ENCODE measurements around the gene PRAMEF11. TPM values are rescaled to one million over a fixed set of nuclear protein-coding genes. Genes with fewer than 3 reads are reported as not detected.
"Not testable (repeated sequence)": the region's sequence is repeated elsewhere in the genome, so short reads cannot be mapped to it uniquely, and the experiment has no call there.

PRAMEF11 gene
- total RNA-seq, 1 experiment from 2014 or later: not detected

DNA sequence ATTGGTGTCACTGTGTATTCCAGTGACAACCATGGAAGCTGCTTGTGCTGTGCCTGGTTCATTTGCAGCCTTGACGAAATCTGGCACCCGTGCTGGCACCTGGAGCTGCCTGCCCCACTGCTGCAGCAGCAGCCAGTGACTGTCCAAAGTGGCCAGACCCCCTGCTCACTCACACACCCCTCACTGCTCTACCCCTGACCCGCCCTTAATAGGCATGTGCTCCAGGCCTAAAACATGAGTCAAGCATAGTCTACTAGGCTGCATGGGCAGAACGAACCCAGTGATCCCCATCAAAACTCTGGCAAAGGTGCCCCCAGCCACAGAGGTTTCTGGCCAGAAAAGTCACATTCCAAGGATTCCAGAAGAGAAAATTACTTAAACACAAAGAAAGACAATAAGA, 32.3 kb downstream of the PRAMEF11 start:
- Histone ChIP-seq H2BK120ac (ENCODE audit: low read depth, low read length, poor library complexity, severe bottlenecking) (no peak overlapping the region), H3T11ph (ENCODE audit: low read length) (no peak overlapping the region), H3K14ac (ENCODE audit: insufficient read depth, low read length) (no peak overlapping the region), H4K91ac (ENCODE audit: insufficient read length, low read depth, low read length) (no peak overlapping the region), H3K4me1 (ENCODE audit: insufficient read depth, low read length) (no peaks in the 10 kb centered on the region), H3K23me2 (ENCODE audit: insufficient read length, low read depth, low read length, poor library complexity, severe bottlenecking) (no peaks in the 10 kb centered on the region), H3K9me3 (ENCODE audit: control insufficient read depth, low read depth, low read length) (peaks cover 14% of the 10 kb centered on the region), H3K9ac (ENCODE audit: extremely low read depth, insufficient read length, low read length) (no peak overlapping the region), H2BK12ac (ENCODE audit: insufficient read length, low read depth, low read length) (no peak overlapping the region), H3K23ac (ENCODE audit: insufficient read length, low read depth, low read length) (no peak overlapping the region), H3K79me1 (ENCODE audit: insufficient read depth, low read depth, low read length, poor library complexity, severe bottlenecking) (no peaks in the 10 kb centered on the region), H2AK5ac (ENCODE audit: insufficient read length, low read length) (no peak overlapping the region), H2BK15ac (ENCODE audit: low read depth, low read length) (no peak overlapping the region), H3K4ac (ENCODE audit: low read depth, low read length) (no peak overlapping the region), H2BK5ac (ENCODE audit: insufficient read length, low read length) (no peak overlapping the region), H3K79me2 (ENCODE audit: insufficient read depth, low read length) (no peaks in the 10 kb centered on the region), H3K27ac (ENCODE audit: insufficient read length, low read depth, low read length) (no peak overlapping the region), H2AFZ (ENCODE audit: low read length) (no peak overlapping the region), H2BK20ac (ENCODE audit: low read depth, low read length, poor library complexity, severe bottlenecking) (no peak overlapping the region), H3K56ac (ENCODE audit: insufficient read length, low read depth, low read length) (no peak overlapping the region), H4K20me1 (ENCODE audit: control insufficient read depth, insufficient read depth, insufficient read length) (no peaks in the 10 kb centered on the region), H3K27me3 (ENCODE audit: insufficient read depth, low read length) (no peaks in the 10 kb centered on the region), H3K4me2 (ENCODE audit: insufficient read depth, insufficient read length, low read length) (no peak overlapping the region), H4K5ac (ENCODE audit: insufficient read length, low read depth, low read length) (no peak overlapping the region), H3K18ac (ENCODE audit: insufficient read length, low read depth, low read length) (no peak overlapping the region), H4K8ac (replicated peaks; ENCODE audit: insufficient read length, low read depth, low read length) (no peak overlapping the region)
- no peaks in the 10 kb centered on the region for H3K4me1 Mint-ChIP-seq
- no peak overlapping the region for H3K4me3 Mint-ChIP-seq
- peaks cover 0 to 12% (median 2%) of the 10 kb centered on the region in 3 experiments; a peak in 4 of 7 replicates for H3K36me3 Mint-ChIP-seq (ENCODE audit: insufficient read depth in 1 of 3, low read depth in 3 of 3)
- DNase-seq: no peak
- H3K27ac Mint-ChIP-seq: no peak overlapping the region
- TF ChIP-seq, protein P1, sequence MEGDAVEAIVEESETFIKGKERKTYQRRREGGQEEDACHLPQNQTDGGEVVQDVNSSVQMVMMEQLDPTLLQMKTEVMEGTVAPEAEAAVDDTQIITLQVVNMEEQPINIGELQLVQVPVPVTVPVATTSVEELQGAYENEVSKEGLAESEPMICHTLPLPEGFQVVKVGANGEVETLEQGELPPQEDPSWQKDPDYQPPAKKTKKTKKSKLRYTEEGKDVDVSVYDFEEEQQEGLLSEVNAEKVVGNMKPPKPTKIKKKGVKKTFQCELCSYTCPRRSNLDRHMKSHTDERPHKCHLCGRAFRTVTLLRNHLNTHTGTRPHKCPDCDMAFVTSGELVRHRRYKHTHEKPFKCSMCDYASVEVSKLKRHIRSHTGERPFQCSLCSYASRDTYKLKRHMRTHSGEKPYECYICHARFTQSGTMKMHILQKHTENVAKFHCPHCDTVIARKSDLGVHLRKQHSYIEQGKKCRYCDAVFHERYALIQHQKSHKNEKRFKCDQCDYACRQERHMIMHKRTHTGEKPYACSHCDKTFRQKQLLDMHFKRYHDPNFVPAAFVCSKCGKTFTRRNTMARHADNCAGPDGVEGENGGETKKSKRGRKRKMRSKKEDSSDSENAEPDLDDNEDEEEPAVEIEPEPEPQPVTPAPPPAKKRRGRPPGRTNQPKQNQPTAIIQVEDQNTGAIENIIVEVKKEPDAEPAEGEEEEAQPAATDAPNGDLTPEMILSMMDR (conservative IDR thresholded peaks at IDR 0.05): no peak
- WGBS (ENCODE audit: extremely low coverage, insufficient read length, low lambda C conversion rate): no CpG with 5 or more reads among the region's 4 CpGs
- H3K27me3 Mint-ChIP-seq (ENCODE audit: low read depth): no peaks in the 10 kb centered on the region; the same call in none of the 2 replicates
- peaks cover 64 to 88% of the 10 kb centered on the region in 2 experiments for H3K9me3 Mint-ChIP-seq

DNA sequence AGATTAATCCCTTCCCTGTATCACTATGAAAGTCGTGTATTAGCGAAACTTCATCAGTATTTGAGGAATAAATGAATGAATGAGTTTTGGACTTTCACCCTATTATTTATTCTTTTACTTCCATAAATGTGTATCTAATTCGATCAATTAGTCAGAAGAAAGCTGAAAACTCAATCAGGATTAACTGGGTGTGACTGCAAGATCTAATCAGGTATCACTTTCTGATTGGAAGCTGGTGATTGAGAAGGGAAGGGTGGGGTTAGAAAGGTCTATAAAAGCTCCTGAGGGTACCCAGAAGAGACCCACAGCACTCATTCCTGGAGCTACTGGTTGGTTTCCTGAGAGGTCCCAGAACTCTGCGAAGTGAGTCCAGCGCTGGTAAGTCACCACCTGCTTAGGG, 40.1 kb downstream of the PRAMEF11 start, which contains the start of gene PRAMEF1:
Gene PRAMEF1 (plus strand): TSS at position 301 of the 400 bp plus-strand sequence. CDS start 1,831 bp downstream, outside the sequence.
- H2BK120ac ChIP-seq (ENCODE audit: low read depth, low read length, poor library complexity, severe bottlenecking); H3K27ac Mint-ChIP-seq; H2BK20ac ChIP-seq (ENCODE audit: low read depth, low read length, poor library complexity, severe bottlenecking); H3K36me3 Mint-ChIP-seq (ENCODE audit: insufficient read depth in 1 of 3, low read depth in 3 of 3); H2BK15ac ChIP-seq (ENCODE audit: low read depth, low read length); H2AK5ac ChIP-seq (ENCODE audit: insufficient read length, low read length); H4K91ac ChIP-seq (ENCODE audit: insufficient read length, low read depth, low read length); H3K4ac ChIP-seq (ENCODE audit: low read depth, low read length); H2BK5ac ChIP-seq (ENCODE audit: insufficient read length, low read length); H3K79me1 ChIP-seq (ENCODE audit: insufficient read depth, low read depth, low read length, poor library complexity, severe bottlenecking); H3K27me3 ChIP-seq (ENCODE audit: insufficient read depth, low read length); H3K4me1 ChIP-seq (ENCODE audit: insufficient read depth, low read length); H2AFZ ChIP-seq (ENCODE audit: low read length); H3K18ac ChIP-seq (ENCODE audit: insufficient read length, low read depth, low read length); H3K4me3 Mint-ChIP-seq; H2BK12ac ChIP-seq (ENCODE audit: insufficient read length, low read depth, low read length); H3K56ac ChIP-seq (ENCODE audit: insufficient read length, low read depth, low read length); H4K5ac ChIP-seq (ENCODE audit: insufficient read length, low read depth, low read length); H3T11ph ChIP-seq (ENCODE audit: low read length); H3K27me3 Mint-ChIP-seq (ENCODE audit: low read depth); H3K23me2 ChIP-seq (ENCODE audit: insufficient read length, low read depth, low read length, poor library complexity, severe bottlenecking); H3K27ac ChIP-seq (ENCODE audit: insufficient read length, low read depth, low read length); H3K79me2 ChIP-seq (ENCODE audit: insufficient read depth, low read length); H4K20me1 ChIP-seq (ENCODE audit: control insufficient read depth, insufficient read depth, insufficient read length); H3K14ac ChIP-seq (ENCODE audit: insufficient read depth, low read length); H3K9ac ChIP-seq (ENCODE audit: extremely low read depth, insufficient read length, low read length); H3K4me1 Mint-ChIP-seq; H3K23ac ChIP-seq (ENCODE audit: insufficient read length, low read depth, low read length); H3K9me3 ChIP-seq (ENCODE audit: control insufficient read depth, low read depth, low read length); H3K4me2 ChIP-seq (ENCODE audit: insufficient read depth, insufficient read length, low read length); H4K8ac ChIP-seq (replicated peaks; ENCODE audit: insufficient read length, low read depth, low read length); DNase-seq: not testable (repeated sequence)
- no CpG with 5 or more reads among the region's 5 CpGs for WGBS (ENCODE audit: extremely low coverage, insufficient read length, low lambda C conversion rate)
- H3K9me3 Mint-ChIP-seq: peaks cover 41 to 54% of the 10 kb centered on the region in 2 experiments
